HG03159 (cell line): Measurements from ENCODE around the gene CFAP77.

Source experiments
- ATAC-seq: cut with Tn5 transposase; IDR thresholded peaks from one replicate; pipeline ENCODE4 v1.9.1; 2021; ENCODE audit warnings: mild to moderate bottlenecking, moderate library complexity; ENCODE audit not compliant: unreplicated experiment

CFAP77 gene

DNA sequence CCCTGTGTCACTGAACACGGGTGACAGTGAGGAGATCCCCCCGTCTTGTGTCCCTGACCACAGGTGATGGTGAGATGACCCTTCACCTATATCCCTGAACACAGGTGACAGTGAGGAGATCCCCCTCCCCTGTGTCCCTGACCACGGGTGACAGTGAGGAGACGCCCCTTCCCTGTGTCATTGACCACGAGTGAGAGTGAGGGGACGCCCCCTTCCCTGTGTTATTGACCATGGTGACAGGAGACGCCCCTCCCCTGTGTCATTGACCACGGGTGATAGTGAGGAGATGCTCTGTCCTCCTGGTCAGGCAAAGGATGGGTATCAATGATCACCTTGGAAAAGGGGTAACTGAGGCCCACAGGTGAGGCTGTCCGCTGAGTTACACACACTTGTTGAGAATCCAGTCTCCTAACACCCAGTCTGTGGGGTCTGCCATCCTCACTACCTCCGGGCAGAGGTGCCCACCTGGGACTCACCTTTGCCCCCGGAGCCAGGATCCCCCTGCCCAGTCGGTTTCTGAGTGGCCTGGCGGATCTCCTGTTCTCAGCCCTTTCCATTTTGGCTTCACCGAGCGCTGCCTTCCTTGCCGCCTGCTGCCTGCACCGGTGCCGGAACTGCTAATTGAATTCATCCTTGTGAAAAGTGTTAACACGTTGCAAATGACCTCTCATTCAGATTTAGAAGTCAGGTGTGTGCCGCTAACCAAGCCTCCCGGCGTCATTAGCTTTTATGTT lies 104.2 kb downstream of the CFAP77 start:
- no peak for ATAC-seq

DNA sequence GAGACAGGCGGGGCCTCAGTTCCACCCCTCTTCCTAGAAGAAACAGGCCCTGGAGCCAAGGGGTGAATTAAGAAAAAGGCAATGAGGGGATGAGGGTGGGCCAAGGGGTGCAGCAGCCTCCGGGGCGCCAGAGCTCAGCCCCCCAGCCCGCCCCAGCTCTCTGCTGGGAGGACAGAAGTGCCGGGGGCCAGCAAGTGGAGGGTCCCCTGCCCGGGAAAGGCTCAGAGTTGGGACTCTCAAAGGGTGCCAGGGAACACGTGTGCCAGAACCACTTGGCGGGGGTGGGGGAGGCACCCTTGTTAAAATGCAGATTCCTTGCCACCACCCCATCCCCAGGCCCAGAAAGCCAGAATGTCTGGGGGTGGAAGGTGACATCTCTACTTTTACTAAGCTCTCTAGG lies 104.8 kb downstream of the CFAP77 start:
- ATAC-seq: no peak

DNA sequence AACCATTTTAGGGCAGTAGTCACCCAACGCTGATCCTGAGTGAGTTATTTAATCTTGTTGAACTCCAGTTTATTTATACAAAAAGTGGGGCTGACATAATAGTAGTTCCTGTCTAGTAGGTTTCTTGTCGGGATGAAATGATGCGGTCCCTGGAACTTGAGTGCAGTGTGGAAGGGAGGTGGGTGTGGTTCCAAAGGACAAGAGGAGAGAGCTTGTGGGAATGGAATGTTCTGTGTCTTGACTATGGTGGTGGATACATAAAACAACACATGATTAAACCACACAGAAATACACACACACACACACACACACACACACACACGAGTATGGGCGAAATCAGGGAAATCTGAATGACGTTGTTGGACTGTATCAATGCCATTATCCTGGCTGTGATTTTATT lies 106.3 kb downstream of the CFAP77 start:
- no peak for ATAC-seq

- ATAC-seq: no peak
Observed at GRCh38 chr9:132516911-132517310, 106.9 kb downstream of the CFAP77 start.

DNA sequence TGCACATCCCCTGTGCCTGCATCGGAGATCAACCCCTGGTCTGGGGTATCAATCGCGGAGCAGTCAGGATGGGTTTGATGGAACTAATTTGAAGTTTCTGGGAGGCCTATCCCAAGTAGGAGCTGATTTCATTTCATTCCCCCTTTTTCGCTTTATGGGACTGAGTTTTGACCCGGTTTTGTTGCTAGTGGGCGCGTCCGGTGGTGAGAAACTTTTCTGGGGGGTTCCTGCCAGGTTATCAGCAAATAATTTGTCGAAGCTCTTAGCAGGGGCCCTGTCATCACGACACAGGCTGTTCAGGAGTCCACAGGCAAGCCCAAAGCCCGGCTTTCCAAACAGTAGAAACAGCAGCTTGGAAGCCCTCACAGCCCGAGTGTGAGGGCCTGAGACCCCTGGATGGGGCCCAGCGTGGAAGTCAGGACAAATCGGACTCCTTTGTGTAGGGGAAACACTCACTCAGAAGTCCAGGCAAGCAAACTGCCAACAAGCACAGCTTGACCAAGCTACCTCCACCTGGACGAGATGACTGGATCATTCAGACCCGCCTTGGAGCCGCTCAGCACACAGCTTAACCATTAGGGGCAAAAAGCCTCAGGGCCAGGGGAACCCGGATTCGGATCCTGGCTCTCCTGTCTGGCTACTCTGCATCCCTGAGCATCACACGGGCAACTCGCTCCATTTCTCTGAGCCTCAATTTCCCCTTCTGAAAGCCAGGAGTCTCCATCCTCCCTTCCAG lies 108.0 kb downstream of the CFAP77 start:
- ATAC-seq: no peak

- ATAC-seq: no peak
Observed at GRCh38 chr9:132518626-132519025, 108.6 kb downstream of the CFAP77 start.

DNA sequence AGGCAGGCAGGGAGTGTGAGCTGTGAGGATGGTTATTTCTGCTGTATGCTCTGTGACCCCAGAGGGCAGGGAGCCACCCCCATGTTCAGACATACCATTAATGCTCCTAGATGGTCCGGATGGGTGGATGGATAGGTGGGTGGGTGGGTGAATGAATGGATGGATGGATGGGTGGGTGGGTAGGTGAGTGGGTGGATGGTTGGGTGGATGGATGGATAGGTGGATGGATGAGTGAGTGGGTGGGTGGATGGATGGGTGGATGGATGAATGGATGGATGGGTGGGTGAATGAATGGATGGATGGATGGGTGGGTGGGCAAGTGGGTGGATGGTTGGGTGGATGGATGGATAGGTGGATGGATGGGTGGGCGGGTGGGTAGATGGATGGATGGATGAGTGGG lies 109.0 kb downstream of the CFAP77 start:
- ATAC-seq: no peak

GRCh38 chr9:132520612-132521011 lies 110.6 kb downstream of the CFAP77 start:
- no peak for ATAC-seq

DNA sequence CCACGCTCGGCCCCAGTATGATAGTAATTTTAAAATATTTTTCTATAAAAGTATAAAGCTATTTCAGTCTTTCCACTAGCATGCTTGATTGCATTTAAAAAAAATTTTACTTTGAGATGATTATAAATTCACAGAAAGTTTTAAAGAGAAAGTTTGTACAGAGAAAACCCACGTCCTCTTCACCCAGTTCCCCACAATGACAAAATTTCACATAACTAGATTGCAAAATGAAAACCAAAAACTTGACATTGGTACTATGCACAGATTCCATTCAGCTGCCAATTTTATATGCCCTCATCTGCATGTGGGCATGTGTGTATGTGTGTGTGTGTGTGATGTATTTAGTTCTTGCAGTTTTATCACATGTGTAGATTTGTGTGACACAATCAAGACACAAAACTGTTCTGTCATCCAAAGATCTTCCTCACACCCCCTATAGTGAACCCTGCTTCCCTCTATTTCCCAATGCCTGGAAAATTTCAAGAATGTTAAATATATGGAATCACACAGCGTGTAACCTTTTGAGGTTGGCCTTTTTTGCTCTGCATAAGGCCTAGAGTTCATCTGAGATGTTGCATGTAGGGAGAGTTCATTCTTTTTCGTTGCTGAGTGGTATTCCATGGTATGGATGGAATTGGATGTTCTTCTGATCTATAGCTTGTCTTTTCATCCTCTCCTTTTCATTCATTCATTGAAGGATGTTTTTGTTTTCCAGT lies 115.5 kb downstream of the CFAP77 start:
- no peak for ATAC-seq

DNA sequence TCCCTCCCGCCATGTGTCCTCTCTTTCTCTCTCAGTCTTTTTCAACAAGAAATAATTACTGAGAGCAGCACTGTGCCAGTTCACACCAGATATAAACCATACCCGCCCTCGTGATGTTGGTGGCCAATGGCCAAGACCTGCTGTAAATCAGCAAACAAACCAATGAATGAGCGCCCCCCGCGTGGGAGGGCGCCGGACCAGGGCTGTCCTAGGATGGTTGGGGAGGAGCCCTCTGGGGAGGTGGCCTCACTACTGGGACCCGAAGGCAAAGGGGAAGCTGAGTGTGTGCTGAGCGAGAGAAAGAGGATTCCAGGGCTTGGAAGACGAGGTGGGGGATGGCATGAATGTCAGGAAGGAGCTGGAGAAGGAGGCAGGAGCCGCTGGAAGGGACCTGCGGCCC lies 121.2 kb downstream of the CFAP77 start:
- no peak for ATAC-seq

GRCh38 chr9:132531710-132532570 lies 121.9 kb downstream of the CFAP77 start:
- no peak for ATAC-seq

GRCh38 chr9:132534832-132535231 lies 124.8 kb downstream of the CFAP77 start:
- no peak for ATAC-seq

- no peak for ATAC-seq
Observed at GRCh38 chr9:132536124-132536523, 126.1 kb downstream of the CFAP77 start.

DNA sequence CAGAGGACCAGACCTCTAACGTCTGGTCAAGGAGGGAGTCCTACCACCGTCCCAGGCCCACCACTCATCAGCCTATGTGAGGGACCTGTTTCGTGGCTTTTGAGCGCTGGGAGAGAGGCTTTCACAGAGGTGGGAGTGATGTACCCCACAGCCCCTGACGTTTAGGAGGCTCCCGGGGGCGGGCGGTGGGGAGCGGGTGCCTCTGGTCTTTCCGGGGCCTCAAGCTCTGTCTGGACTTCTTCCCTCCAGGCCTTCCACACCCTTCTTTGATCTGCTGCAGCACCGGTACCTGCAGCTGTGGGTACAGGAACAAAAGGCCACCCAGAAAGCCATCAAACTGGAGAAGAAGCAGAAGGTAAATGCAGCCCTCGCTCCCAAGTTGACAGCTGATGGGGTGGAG lies 127.3 kb downstream of the CFAP77 start:
- ATAC-seq: no peak

DNA sequence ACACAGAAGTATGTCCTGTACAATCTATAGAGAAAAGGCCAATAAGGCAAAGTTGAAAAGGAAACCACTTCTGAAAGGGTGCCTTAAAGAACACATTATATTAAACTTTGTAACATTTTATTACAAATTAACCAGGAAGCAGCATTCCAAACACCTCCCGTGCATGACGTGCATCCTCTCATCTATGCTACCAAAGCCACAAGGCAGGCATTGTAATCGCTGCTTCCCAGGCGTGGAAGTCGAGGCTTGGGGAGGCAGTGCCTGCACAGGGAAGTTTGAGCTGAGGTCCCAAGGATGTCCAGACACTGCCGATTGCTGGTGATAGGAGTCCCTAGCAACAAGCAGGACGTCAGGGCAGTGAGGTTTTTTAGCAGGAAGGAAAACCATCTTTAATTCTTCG lies 128.1 kb downstream of the CFAP77 start:
- ATAC-seq: no peak

GRCh38 chr9:132539096-132539495 lies 129.1 kb downstream of the CFAP77 start:
- ATAC-seq: no peak

DNA sequence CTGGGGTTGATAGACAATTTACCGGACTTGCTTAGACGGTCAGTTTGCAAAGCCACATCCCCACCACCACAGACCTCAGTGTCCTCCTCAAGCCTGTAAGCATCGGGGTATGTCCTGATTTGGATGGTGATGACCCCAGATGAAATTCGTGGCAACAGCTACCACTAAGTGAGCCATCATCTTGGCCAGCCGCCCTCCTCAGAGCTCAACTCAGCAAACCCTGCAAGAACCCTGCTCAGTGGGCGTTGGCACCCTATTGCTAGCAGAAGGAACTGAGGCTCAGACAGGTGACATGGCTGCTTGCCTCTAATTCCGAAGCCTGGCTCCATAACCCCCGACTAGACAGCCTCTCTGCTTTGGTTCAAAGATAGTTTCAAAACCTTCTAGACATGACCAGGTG lies 131.0 kb downstream of the CFAP77 start:
- ATAC-seq: no peak

DNA sequence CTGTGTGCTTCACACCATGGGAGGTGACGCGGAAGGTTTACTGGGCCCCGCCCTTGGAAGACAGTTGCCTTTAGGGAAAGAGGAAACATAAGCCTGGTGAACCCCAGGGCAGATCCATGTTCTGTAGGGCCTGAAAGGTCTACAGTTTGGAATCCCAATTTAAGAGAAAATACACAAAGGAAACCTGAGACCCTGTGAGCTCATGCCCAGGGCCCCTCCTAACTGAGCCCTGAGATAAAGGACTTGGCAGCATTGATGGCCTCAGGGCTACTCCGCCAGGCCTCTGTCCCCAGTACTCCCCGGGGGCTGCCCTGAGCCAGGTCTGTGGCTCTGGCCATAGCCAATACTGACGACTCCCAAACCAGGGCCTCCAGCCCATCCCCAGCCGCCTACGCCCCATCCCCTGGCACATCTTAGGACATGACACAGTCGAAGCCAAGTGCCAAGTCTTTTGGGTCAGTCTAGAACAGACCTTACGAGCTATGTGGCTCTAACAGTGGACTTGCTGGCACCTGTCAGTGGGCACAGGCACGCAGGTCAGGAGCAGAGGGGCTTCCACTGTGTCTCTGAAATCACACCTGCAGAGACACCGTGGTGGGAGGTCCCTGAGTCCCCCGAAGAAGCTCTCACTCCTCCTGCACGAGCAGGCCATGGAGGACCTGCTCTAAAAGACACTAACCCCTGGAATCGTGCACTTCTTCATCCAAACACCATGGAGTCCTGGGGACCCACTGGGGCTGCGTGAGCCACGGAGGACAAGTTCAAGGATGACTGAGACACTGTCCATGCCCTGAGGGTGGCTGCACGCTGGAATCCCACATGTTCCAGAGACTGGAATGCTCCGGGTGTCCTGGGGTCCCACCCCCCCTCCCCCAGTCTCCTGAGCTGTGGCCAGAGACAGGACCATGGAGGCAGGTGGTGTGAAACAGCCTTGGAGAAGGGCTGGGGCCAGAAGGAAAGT lies 132.1 kb downstream of the CFAP77 start:
- no peak for ATAC-seq

- no peak for ATAC-seq
Observed at GRCh38 chr9:132543251-132543650, 133.2 kb downstream of the CFAP77 start.

DNA sequence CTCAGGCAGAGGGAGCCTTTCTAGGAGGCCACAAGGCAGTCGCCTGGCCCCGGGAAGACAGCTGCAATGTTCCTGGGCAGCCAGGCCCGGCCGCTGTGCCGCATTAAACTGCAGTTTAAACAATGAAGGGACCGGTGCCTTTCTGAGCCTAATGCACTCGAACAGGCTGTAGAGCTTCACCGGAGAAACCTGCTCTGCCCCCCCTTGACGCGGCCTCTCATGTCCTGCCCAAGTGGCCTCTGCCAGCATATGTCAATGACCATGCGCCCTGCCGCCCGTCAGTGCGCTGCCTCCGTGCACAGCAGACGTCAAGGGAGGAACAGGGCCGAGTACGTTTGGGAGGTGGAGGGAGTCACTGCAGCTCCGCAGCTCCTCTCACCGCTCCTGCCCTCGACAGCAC lies 133.9 kb downstream of the CFAP77 start:
- ATAC-seq: no peak
